GM15510 (cell line): ENCODE results near the gene LRBA.

Experiments used
- POLR2A ChIP-seq: IDR thresholded peaks from 3 replicates; pipeline ENCODE4 v1.6.1; 2011; ENCODE audit warnings: borderline replicate concordance; ENCODE audit not compliant: insufficient read length; ENCODE audit errors: extremely low read depth

The LRBA gene

DNA sequence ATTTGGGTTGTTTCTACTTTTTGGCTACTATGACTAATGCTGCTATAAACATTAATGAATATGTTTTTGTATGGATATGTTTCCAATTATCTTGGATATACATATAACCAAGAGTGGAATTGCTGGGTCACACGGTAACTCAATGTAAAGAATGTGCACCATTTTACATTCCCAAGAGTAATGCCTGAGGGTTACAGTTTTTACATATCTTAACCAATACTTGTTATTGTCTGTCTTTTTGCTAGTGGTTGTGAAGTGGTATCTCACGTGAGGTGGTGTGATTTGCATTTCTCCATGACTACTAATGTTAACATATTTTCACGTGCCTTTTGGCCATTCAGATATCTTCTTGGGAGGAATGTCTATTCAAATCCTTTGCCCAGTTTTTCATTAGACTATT, 633.5 kb downstream of the LRBA start:
- TF ChIP-seq POLR2A = no peak

DNA sequence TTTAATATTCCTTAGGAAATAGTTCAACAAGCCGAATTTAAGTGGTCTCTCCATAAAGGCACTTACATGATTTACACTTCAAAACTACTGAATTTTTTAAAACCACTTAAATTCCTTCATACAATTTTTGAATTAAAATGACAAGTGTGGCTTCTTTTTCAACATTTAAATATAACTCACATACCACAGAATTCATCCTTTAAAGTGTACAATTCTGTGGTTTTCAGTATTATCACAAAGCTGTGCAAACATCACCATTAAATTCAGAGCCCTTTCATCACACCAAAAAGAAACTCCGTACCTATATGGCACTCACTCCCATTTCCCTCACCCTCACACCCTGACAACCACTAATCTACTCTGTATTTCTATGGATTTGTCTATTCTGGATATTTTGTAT, 634.0 kb downstream of the LRBA start:
- TF ChIP-seq POLR2A = no peak

DNA sequence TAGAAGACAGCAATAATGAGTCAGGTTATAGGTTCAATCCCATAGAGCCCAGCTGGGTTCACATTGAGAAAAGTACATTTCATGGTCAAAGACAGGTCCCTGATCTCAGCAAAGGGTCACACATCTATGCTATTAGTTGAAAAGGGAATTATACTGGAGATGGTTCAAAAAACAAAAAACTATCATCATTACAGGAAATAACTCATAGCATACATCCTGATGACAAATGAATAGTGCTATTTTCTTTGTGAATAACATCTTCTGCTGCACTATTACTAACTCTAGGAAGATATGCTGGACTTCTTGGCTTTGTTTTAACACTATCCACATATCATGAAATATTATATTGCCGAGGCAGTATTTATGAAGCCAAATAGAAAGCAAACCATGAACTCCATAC, 635.6 kb downstream of the LRBA start:
- no peak for TF ChIP-seq POLR2A

DNA sequence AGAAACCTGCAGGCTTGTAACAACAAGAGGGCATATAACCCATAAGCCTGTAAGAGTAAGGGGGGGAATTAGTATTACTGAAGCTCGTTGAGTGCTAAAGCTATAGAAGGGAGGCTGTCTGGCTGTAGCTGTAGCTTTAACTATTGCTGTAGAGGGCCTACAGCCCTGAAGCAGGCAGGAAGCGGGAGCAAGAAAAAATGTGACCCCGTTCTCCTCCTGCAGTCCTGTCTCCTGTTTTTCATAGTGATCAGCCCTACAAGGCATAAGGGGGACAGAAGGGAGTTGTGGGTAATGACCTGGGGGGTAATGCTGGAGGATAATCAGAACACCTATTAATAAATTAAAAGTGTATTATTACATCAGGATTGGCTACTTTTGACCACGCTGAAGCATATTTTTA, 640.1 kb downstream of the LRBA start:
- no peak for TF ChIP-seq POLR2A

DNA sequence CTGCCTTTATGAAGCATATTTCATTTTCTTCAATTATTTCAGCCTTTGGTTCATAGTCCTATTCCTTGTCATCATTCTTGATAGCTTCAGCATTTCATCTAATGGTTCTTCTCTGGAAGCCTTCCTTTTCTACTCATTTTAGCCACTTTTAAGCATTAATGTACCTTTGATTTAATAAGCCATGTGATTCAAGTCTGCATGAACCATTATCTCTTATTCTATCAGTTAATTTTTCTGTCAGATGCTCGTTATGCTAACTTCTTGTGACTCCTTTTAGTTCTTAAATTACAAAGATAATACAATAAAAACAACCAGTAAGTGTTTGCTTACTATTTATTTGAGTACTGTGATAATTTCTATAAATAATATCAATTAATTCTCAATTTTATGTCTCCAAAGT, 643.2 kb downstream of the LRBA start:
- TF ChIP-seq POLR2A = no peak

DNA sequence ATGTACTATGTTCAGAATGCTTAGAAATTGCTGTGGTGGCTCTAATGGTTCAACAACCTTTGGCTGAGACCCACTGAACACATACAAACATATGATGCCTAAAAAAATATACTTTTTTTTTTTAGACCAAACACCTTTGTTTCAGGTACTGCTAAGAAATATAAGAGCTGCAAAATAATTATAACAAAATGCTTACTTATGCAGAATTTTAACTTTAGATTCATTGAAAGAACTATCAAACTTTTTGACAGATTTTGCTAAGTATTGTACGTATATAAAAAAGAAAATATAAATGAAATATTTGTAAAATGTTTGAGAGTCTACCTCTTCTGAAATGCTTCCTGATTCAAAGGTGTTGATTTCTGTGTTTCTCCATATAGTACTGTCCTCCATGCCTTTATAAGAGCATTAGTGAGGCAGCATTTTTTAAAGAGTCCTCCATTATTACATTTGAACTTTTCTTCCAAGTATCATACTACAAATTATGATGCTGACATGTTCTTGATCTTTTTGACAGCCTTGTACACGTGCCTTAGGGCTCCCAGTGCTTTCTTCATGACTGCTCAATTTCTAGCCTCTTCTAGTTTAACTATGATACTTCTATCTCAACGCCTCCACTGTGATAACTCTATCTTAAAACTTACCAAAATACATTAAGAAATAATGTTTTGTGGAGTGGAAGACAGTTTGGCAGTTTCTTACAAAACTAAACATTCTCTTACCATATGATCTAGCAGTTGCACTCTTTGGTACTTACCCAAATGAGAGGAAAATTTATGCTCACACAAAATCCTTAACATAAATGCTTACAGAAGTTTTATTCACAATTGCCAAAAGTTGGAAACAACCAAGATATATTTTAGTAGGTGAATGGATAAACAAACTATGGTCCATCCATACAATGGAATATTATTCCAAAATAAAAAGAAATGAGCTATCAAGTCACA, 645.4 kb downstream of the LRBA start:
- TF ChIP-seq POLR2A = no peak

DNA sequence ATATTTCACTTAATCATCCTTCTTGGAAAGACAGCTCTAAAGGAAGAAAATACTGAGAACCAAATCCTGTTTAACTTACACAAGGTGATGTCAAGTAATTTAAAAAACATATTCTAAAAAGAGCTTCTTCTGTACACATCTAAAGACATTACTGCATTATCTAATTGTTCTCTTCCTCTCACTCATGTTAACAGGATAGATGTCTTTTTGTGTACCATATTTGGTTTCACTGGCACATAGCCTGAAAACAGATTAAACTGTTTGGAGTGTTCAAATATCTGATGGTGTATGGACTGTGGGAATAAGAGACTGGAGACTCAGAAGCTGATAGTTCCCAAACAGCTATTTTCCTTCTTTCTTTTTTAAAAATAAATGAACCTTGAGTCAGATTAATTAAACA, 646.4 kb downstream of the LRBA start:
- TF ChIP-seq POLR2A = no peak

DNA sequence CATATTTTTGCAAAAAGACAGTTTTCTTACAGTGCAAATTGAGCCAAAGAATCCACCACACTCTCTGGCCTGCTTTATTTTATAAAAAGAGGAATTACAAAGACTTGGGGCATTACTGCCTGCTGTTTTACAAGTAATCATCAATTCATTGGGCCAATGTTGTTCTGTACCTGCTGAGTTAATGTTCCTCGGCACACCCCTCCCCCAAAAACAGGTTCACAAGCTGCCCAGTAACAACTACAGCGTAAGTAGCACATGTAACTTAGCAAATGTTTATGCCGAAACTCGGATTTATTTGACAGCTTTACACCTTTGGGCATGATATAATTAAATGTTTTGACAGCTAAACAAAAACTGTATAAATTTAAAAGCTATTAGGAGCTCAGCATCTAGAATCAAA, 647.8 kb downstream of the LRBA start:
- no peak for TF ChIP-seq POLR2A

DNA sequence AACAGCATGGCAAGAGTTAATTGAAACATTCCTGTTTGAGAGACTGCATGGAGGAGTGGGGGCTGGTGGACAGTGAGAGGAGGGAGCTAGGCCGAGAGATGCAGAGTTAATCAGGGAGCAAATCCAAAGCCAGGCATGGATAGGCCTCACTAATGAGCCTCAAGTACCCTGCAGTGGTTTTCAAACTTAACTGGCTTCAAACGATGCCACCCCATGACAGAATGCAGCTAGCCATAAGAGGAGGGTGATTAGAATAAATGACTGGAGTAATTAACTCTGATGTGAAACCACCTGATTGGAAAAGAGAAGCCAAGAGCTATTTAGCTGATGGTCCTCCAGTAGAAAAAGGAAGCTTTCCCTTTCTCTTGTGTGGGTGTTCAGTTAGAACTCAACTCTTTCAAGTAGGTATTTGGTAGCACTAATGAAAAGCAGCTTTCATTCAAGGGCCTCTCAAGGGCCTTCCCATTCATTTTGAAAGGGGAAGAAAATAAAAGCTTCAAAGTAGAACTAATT, 648.5 kb downstream of the LRBA start:
- no peak for TF ChIP-seq POLR2A

DNA sequence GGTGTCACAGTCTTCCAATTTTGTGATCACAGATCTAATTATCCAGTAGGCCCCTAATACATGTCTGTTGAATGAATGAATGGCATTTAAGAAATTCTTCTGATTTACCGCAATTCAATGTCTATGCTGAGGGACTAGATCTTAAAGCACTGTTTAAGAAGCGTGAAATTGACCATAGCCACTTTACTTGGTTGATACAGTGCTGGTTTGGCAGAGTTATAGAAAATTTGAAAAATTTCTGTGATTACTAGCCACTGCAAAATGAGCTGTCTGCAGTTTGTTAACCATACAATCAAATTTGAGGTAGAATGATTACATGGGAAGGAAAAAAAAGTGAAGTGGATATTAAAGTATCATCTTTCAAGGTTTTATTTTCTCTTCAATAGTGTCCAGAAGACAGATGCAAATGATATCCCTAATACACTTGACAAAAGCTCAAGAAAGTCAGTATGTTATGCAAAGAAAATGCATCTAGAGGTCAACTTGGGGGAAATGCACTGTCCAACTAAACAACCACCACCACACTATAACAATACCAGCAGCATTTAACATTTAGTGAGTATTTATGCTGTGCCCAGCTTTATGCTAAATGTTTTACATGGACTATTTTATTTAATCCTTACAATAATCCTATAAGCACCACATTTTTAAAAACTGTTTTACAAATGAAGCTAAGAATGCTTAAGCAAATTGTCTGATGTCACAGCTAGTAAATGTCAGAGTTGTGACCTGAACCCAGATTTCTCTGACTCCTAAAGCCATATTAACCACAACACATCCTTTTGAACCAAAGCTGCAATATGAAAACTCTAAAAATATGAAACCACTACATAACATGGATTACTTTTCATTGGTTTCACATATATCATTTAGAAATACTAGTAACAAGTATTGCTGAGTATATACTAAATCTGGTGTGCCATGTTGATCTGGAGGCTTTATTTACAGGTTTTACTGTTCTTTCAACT, 651.1 kb downstream of the LRBA start:
- TF ChIP-seq POLR2A = no peak

DNA sequence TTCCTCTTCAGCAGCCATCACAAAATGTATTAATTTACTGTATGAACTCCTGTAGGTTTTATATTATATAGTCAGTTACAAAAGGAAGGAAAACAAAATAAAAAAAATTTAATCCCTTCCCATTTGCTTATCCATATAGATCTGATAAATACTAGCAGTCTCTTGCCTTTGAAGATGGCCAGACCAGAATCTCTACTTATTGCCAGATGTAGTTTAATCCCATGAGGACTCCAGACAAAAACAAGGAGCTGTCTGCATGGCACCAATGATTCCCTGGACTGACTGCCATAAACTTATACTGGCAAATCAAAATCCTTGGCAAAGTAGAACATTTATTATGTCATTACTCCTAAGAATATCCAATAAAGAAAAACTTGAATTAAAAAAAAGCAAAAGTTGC, 656.4 kb downstream of the LRBA start:
- no peak for TF ChIP-seq POLR2A

DNA sequence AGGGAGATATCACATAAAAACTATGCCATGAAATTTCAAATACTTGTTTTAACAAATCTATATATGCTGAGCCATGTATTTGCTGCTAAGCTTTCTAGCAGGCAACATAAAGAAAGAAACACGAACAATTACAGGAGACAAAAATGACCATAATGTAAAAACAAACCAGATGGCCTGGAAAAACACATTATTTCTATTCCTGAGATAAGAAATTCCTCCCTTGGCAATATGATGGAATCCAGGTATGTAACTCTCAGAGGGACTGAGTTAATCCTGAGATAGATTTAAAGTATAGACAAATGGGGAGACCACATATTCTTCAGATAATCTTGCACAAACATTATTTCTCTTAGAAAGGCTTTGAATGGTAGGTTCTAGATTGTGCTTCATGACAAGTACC, 657.3 kb downstream of the LRBA start:
- TF ChIP-seq POLR2A = no peak

DNA sequence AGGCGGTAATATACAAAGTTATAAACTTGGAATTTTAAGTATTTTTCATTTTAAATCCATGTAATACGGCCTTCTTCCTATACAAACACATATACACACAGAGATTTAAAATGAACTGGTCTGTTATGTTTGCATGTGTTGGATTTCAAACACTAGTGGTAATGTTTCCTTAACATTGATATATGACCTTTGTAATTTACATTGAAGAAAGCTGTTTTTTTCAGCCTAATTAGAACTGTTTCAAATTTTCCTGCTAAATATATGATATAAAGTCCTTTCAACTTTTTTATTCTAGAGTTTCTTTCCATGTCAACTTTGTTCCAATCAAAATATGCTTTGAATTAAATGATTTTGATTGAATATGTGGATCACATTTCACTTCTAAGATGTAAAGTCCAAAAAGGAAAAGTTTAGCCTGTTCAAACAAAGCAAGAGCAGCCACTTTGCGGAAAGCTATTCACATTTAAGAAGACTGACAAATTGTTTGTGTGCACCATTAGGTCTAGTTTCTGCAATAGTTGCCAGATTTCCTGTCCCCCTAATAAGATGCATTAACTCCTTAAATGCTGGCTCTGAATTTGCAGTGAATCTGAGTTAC, 659.1 kb downstream of the LRBA start:
- no peak for TF ChIP-seq POLR2A

DNA sequence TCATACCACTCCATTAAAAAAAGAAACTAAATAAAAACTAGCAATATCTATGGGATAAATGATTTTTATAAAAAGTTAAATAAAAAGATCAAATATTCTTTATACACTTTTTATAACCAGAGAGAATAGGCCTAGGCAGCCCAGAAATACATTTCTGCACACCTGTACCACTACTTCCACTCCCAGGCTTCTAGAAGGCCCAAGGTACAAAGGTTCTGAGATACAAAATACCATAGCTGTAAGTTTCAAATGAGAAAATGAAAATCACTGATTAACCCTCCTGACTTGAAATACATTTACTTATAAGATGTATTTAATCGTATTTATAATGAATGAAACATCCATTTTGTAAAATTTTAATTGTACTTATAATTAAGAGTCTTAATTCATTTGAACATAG, 659.7 kb downstream of the LRBA start:
- no peak for TF ChIP-seq POLR2A

DNA sequence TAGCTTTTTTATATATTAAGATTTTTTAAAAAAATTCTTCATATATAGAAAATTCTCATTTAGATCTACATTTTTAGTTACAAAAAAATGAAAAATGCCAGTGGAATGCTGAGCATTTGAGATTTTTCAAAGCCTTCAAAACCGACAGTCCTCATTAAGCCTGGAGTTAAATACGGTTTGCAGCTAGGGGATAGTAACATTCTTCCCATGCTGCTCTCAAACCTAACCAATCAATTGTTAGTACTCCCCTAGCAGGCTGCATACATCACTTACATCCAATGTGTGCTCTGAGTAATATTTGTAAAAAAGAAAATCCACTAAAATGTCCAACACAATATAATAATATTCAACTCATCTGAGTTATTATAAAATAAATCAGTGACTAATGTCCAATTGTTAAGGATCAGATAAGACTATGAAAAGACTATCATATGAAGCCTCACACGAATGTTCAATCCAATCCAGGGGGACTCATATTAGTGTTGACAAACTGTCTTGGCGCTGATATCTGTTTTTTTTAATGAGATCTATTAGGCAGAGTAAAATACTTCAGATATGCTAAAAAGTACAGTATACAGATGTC, 660.8 kb downstream of the LRBA start:
- TF ChIP-seq POLR2A = no peak

DNA sequence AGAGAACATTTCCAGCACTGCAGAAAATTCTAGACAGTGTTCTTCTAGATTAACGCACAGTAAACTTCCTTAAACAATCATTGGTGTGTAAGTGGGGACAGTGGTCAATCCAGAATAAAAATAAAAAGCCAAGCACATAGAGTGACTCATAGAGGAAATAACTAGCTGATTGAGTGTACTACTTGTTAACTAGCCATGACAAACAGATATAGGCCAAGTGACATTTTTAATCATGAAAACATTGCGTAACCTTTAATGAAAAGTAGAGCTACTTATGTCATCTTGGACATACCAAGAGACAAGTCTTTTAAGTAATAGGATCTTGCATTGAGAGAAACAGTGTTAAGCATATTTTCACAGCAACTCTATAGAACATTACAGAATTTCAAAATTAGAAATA, 667.0 kb downstream of the LRBA start:
- no peak for TF ChIP-seq POLR2A
